ENCODE measurements around the gene PPP1R9A. TPM values are rescaled to one million over a fixed set of nuclear protein-coding genes. Genes with fewer than 3 reads are reported as not detected.

The PPP1R9A gene
- total and polyA plus RNA-seq, 4 donors, result 2.2 to 59.1 (median 14.6) TPM

DNA sequence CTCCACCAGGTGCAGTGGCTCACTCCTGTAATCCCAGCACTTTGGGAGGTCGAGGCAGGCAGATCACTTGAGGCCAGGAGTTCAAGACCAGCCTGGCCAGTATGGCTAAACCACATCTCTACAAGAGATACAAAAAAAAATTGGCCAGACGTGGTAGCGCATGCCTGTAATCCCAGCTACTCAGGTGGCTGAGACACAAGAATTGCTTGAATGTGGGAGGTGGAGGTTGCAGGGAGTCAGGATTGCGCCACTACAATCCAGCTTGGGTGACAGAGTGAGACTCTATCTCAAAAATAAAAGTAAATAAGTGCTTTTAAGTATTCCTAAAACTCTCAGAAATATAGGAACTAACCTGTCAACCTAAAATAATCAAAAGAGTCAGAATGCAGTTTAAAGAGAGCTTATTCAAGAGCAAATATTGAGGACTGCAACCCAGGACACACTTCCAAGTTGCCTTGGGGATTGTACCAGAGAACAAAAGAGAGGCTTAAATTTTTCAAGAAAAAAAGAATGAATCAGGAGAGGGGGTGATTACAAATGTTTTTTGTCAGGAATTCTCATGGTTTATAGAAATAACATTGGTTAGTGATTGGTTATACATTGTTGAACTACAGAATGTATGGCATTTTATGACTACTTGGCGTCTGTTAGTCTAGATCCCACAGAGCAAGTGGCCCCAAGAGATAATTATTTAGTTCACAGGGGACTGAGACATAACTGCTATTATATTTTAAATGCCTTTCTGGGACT, 33.2 kb upstream of the PPP1R9A start:
- H3K4me3 ChIP-seq, result no peak overlapping the region
- 83 to 95% methylated on average over 5 of the region's 5 CpGs for WGBS, 2 donors

DNA sequence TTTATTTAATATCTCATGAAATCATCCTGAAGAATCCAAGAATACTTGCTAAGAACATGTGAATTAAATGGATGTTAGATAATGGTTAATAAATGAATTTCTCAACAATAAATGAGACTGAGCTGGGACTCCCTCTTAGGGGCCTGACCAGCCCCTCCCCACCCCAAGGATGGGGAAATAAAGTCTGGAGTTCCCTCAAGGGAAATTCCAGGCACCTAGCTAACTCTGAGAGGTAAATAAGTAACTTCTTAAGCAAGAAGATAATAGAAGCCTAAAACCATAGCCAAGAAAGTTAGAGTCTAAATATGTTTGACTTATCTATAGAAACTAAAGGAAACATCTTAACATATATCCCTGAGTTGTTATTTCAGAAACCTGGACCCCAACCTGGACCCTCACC, 32.2 kb upstream of the PPP1R9A start:
- no peak for ATAC-seq (ENCODE audit: insufficient read depth, low FRiP score)
- Histone ChIP-seq H3K27ac (ENCODE audit: low read depth in 1 of 2, low read length in 1 of 2) (no peak overlapping the region), H3K4me1 (ENCODE audit: control insufficient read depth in 5 of 5, insufficient read depth in 5 of 5, low read length in 5 of 5) (no peaks in the 10 kb centered on the region), H3K4me3 (no peak overlapping the region), H3K36me3 (ENCODE audit: control insufficient read depth in 4 of 4, insufficient read depth in 4 of 4, low read length in 4 of 4) (no peaks in the 10 kb centered on the region), H3K9me3 (ENCODE audit: control insufficient read depth in 4 of 4, insufficient read depth in 3 of 4, low read length in 3 of 4) (peaks cover 0 to 9% (median 3%) of the 10 kb centered on the region in 4 donors), H3K27me3 (ENCODE audit: control insufficient read depth in 3 of 3, insufficient read depth in 3 of 3, low read length in 2 of 3) (no peaks in the 10 kb centered on the region), H3K9ac (ENCODE audit: insufficient read depth in 1 of 2, low read length in 2 of 2) (no peak overlapping the region)
- TF ChIP-seq, protein P1, sequence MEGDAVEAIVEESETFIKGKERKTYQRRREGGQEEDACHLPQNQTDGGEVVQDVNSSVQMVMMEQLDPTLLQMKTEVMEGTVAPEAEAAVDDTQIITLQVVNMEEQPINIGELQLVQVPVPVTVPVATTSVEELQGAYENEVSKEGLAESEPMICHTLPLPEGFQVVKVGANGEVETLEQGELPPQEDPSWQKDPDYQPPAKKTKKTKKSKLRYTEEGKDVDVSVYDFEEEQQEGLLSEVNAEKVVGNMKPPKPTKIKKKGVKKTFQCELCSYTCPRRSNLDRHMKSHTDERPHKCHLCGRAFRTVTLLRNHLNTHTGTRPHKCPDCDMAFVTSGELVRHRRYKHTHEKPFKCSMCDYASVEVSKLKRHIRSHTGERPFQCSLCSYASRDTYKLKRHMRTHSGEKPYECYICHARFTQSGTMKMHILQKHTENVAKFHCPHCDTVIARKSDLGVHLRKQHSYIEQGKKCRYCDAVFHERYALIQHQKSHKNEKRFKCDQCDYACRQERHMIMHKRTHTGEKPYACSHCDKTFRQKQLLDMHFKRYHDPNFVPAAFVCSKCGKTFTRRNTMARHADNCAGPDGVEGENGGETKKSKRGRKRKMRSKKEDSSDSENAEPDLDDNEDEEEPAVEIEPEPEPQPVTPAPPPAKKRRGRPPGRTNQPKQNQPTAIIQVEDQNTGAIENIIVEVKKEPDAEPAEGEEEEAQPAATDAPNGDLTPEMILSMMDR (IDR thresholded peaks at IDR 0.05; ENCODE audit: control extremely low read depth, extremely low read depth), result no peak
- DNase-seq, result no peak

More for the DNA sequence above, 33.2 kb upstream of the PPP1R9A start:
- Histone ChIP-seq H3K9ac (ENCODE audit: insufficient read depth in 1 of 2, low read length in 2 of 2) (no peak overlapping the region), H3K27me3 (ENCODE audit: control insufficient read depth in 3 of 3, insufficient read depth in 3 of 3, low read length in 2 of 3) (no peaks in the 10 kb centered on the region), H3K9me3 (ENCODE audit: control insufficient read depth in 4 of 4, insufficient read depth in 3 of 4, low read length in 3 of 4) (peaks cover 0 to 9% (median 3%) of the 10 kb centered on the region in 4 donors), H3K27ac (ENCODE audit: low read depth in 1 of 2, low read length in 1 of 2) (no peak overlapping the region), H3K36me3 (ENCODE audit: control insufficient read depth in 4 of 4, insufficient read depth in 4 of 4, low read length in 4 of 4) (no peaks in the 10 kb centered on the region), H3K4me1 (ENCODE audit: control insufficient read depth in 5 of 5, insufficient read depth in 5 of 5, low read length in 5 of 5) (no peaks in the 10 kb centered on the region)
- ATAC-seq (ENCODE audit: insufficient read depth, low FRiP score) (no peak), DNase-seq (no peak)
- TF ChIP-seq, protein P1 (IDR thresholded peaks at IDR 0.05; ENCODE audit: control extremely low read depth, extremely low read depth), result no peak

- Histone ChIP-seq H3K4me3 (no peak overlapping the region), H3K9ac (ENCODE audit: insufficient read depth in 1 of 2, low read length in 2 of 2) (no peak overlapping the region), H3K27ac (ENCODE audit: low read depth in 1 of 2, low read length in 1 of 2) (no peak overlapping the region), H3K9me3 (ENCODE audit: control insufficient read depth in 4 of 4, insufficient read depth in 3 of 4, low read length in 3 of 4) (peaks cover 0 to 9% (median 3%) of the 10 kb centered on the region in 4 donors), H3K4me1 (ENCODE audit: control insufficient read depth in 5 of 5, insufficient read depth in 5 of 5, low read length in 5 of 5) (no peaks in the 10 kb centered on the region), H3K27me3 (ENCODE audit: control insufficient read depth in 3 of 3, insufficient read depth in 3 of 3, low read length in 2 of 3) (no peaks in the 10 kb centered on the region), H3K36me3 (ENCODE audit: control insufficient read depth in 4 of 4, insufficient read depth in 4 of 4, low read length in 4 of 4) (no peaks in the 10 kb centered on the region)
- ATAC-seq (ENCODE audit: insufficient read depth, low FRiP score) (no peak), DNase-seq (no peak)
- TF ChIP-seq, protein P1 (IDR thresholded peaks at IDR 0.05; ENCODE audit: control extremely low read depth, extremely low read depth), result no peak
- WGBS, 2 donors, result 86 to 93% methylated on average over 11 of the region's 11 CpGs
Observed at GRCh38 chr7:94877731-94878670, 29.4 kb upstream of the PPP1R9A start.

All from lung (tissue), 12 donors.